Spleen (tissue), 11 donors: Measurements from ENCODE around the gene OVOL3. TPM values are rescaled to one million over a fixed set of nuclear protein-coding genes. Genes with fewer than 3 reads are reported as not detected.
A peak's percentile ranks its signal among the peaks of the same experiment; 100 is the strongest.

Experiments
- DNase-seq: peaks from one replicate; pipeline ENCODE4 v3.0.0-alpha.2; 2020
- H3K27ac ChIP-seq, 8 donors: fragments of 200-600 bp; sonication (generic) in 7 of 8; 1 replicate in 4 of 8; 2 replicates in 4 of 8; pipeline versions ENCODE4 v1.5.0 to v1.8.0; 2016 to 2021; ENCODE audit warnings: inconsistent platforms in 4 of 8, mild to moderate bottlenecking in 4 of 8, moderate library complexity in 1 of 8
- H3K27me3 ChIP-seq, 7 donors: fragments of 200-600 bp; sonication (generic) in 6 of 7; replicated peaks in 1 of 7; 1 replicate in 4 of 7; 2 replicates in 3 of 7; pipeline versions ENCODE4 v1.5.0 to v1.8.0; 2016 to 2021; ENCODE audit warnings: inconsistent platforms in 3 of 7, mild to moderate bottlenecking in 1 of 7
- H3K36me3 ChIP-seq, 6 donors: fragments of 200-600 bp; sonication (generic) in 5 of 6; 1 replicate in 4 of 6; 2 replicates in 2 of 6; pipeline versions ENCODE4 v1.5.0 to v1.8.0; 2016 to 2021; ENCODE audit warnings: inconsistent platforms in 2 of 6
- H3K4me1 ChIP-seq, 6 donors: fragments of 200-600 bp; sonication (generic) in 5 of 6; 1 replicate in 3 of 6; 2 replicates in 3 of 6; pipeline versions ENCODE4 v1.5.0 to v1.8.0; 2016 to 2021; ENCODE audit warnings: inconsistent platforms in 3 of 6
- H3K4me3 ChIP-seq, 8 donors: fragments of 200-600 bp; sonication (generic) in 7 of 8; 1 replicate in 4 of 8; 2 replicates in 4 of 8; pipeline versions ENCODE4 v1.5.0 to v1.8.0; 2016 to 2021; ENCODE audit warnings: inconsistent platforms in 4 of 8, mild to moderate bottlenecking in 4 of 8, moderate library complexity in 2 of 8
- H3K9me3 ChIP-seq, 8 donors: fragments of 200-600 bp; sonication (generic) in 7 of 8; 1 replicate in 4 of 8; 2 replicates in 4 of 8; pipeline versions ENCODE4 v1.5.0 to v1.8.0; 2016 to 2021; ENCODE audit warnings: inconsistent platforms in 4 of 8
- CTCF ChIP-seq, 11 experiments: fragments of 200-600 bp in 7 of 11; fragments of 450-650 bp in 4 of 11; sonication (generic) in 4 of 11; IDR thresholded peaks in 8 of 11; conservative IDR thresholded peaks in 3 of 11; 1 replicate in 7 of 11; 2 replicates in 4 of 11; pipeline versions ENCODE4 v1.4.0 to v1.8.0; 2016 to 2021; ENCODE audit warnings: antibody characterized with exemption in 11 of 11, inconsistent platforms in 4 of 11, mild to moderate bottlenecking in 1 of 11
- POLR2A ChIP-seq, 3 donors: fragments of 450-650 bp; IDR thresholded peaks; one replicate each; pipeline ENCODE4 v1.5.1; 2017; ENCODE audit warnings: antibody characterized with exemption in 3 of 3, mild to moderate bottlenecking in 1 of 3
- POLR2AphosphoS5 ChIP-seq, 3 donors: sonication (generic); formaldehyde crosslinking; IDR thresholded peaks; one replicate each; pipeline ENCODE4 v1.5.1; 2017; ENCODE audit warnings: antibody characterized with exemption in 3 of 3
- WGBS, 5 donors: extraction: QIAGEN DNeasy Blood & Tissue Kit in 3 of 5; methylation state at CpG; one replicate each; pipeline versions ENCODE4 v1.1.5 to v1.1.7; 2013 to 2018; 5-methylcytosine and 5-hydroxymethylcytosine counted together
- intact Hi-C: fragments of 100-400 bp; cut with DNase I; formaldehyde crosslinking; loops from one replicate; pipeline ENCODE4 v1.15.0; 2023; ENCODE audit warnings: low total_unique reads
- polyA plus RNA-seq, 3 donors: library from polyadenylated mRNA; stranded (reverse); fragments of 200-250 nt; gene quantifications; one replicate each; pipeline ENCODE4 v1.2.1, GENCODE V29; 2013
- total RNA-seq, 7 donors: library from RNA; depleted of rRNA in 3 of 7; stranded (reverse); fragments of >200 nt in 3 of 7; fragmentation: NEBNext Ultra II Directional in 4 of 7; extraction: Animal tissue kit (Norgen Biotek cat#: 25700) in 4 of 7; gene quantifications; one replicate each; pipeline versions ENCODE4 v1.1.0 to v1.2.1, GENCODE V29; 2016 to 2021
- donor health status: healthy with polysubstance abuse.
- donor health status: DM: no; HTN: no; CAD: no; lungs with moderate emphysema.
- donor health status: DM: no; HTN: no; CAD: no.
- donor health status: Bipolar disorder and iron deficiency.
- donor health status: healthy.
- donor health status: DM: no; HTN: no; CAD: no.
- donor health status: DM: yes; HTN: yes; CAD: no.

OVOL3 gene
- total and polyA plus RNA-seq, 10 donors, result 0.11 to 0.22 (median 0.19) TPM; not detected in 7

DNA sequence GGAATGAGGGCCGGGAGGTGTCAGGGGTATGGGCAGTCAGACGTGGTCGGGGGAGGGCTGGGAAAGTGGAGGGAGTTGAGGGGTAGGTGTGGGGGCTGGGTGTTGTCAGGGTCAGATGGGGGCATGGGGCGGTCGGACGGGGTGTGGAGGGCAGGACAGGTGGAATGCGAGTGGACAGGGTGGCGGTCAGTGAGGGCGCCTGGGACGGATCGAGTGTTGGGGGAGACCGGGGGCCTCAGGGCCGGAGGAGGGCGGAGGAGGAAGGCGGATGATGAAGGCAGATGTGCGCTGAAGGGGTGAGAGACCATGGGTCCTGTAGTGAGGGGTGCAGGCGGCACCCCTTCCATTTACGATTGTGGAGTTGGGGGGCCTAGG, 10.0 kb downstream of the OVOL3 start:
- WGBS, 5 donors, result 91 to 97% (median 96%) methylated on average over 15 to 18 of the region's 18 CpGs
- intact Hi-C loops, result no loop called here
- no peaks in the 10 kb centered on the region for H3K27me3 ChIP-seq
- no peak overlapping the region for H3K27ac ChIP-seq
- H3K4me3 ChIP-seq, result no peak overlapping the region
- peaks cover 0 to 97% (median 69%) of the 10 kb centered on the region in 6 donors for H3K36me3 ChIP-seq
- TF ChIP-seq POLR2A (IDR thresholded peaks at IDR 0.05), result no peak
- TF ChIP-seq CTCF (IDR thresholded peaks at IDR 0.05 in 8 of 11, conservative IDR thresholded peaks at IDR 0.05 in 3 of 11), result no peak
- peaks cover 5 to 29% (median 18%) of the 10 kb centered on the region in 6 donors for H3K4me1 ChIP-seq
- no peak for DNase-seq
- H3K9me3 ChIP-seq, result no peaks in the 10 kb centered on the region

GRCh38 chr19:36121486-36122124, 10.7 kb downstream of the OVOL3 start:
- Histone ChIP-seq H3K27ac (no peak overlapping the region), H3K9me3 (no peaks in the 10 kb centered on the region), H3K4me3 (no peak overlapping the region), H3K36me3 (peaks cover 0 to 98% (median 69%) of the 10 kb centered on the region in 6 donors), H3K4me1 (peaks cover 0 to 23% (median 12%) of the 10 kb centered on the region in 6 donors), H3K27me3 (no peaks in the 10 kb centered on the region)
- 81 to 87% (median 86%) methylated on average over 38 to 49 of the region's 49 CpGs for WGBS, 5 donors
- intact Hi-C loops, result no loop called here
- DNase-seq, result no peak
- TF ChIP-seq POLR2AphosphoS5 (IDR thresholded peaks at IDR 0.05) (peak in 2 of 3 donors; percentile 27 to 46), CTCF (IDR thresholded peaks at IDR 0.05 in 8 of 11, conservative IDR thresholded peaks at IDR 0.05 in 3 of 11) (no peak), POLR2A (IDR thresholded peaks at IDR 0.05) (no peak)

- TF ChIP-seq CTCF (IDR thresholded peaks at IDR 0.05 in 8 of 11, conservative IDR thresholded peaks at IDR 0.05 in 3 of 11), result no peak
- no peak for TF ChIP-seq POLR2A (IDR thresholded peaks at IDR 0.05)
- no peak for TF ChIP-seq POLR2AphosphoS5 (IDR thresholded peaks at IDR 0.05)
- no peaks in the 10 kb centered on the region for H3K9me3 ChIP-seq
- no peak overlapping the region for H3K27ac ChIP-seq
- peaks cover 0 to 58% (median 47%) of the 10 kb centered on the region in 6 donors for H3K36me3 ChIP-seq
- intact Hi-C loops, result loop anchor here (5.0 kb wide), 1 partner anchor 47 kb away; no protein-coding TSS in a partner anchor
- DNase-seq, result no peak
- H3K4me1 ChIP-seq, result peaks cover 4 to 37% (median 21%) of the 10 kb centered on the region in 6 donors
- no peak overlapping the region for H3K4me3 ChIP-seq
- H3K27me3 ChIP-seq, result no peaks in the 10 kb centered on the region
- 67 to 83% (median 72%) methylated on average over 9 of the region's 9 CpGs for WGBS, 5 donors
Observed at GRCh38 chr19:36125557-36125956, 14.6 kb downstream of the OVOL3 start.

DNA sequence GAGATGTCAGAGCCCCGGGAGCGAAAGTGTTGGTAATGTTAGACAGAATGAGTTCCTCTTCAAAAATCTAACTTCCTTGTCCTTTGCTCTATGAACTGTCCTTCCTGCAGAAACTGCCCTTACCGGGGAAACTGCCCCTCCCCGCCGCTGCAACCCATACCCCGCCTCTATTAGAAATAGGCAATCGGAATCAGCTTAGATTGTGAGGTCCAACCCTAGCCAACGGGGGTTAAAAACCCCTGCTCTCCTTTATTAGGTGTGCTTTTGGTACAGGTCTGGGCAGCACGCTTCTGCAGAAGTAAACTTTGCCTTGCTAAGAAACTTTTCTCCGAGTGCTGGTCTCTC, 17.4 kb downstream of the OVOL3 start:
- intact Hi-C loops, result loop anchor here (5.0 kb wide), 1 partner anchor 44 kb away; no protein-coding TSS in a partner anchor
- TF ChIP-seq POLR2AphosphoS5 (IDR thresholded peaks at IDR 0.05) (no peak), POLR2A (IDR thresholded peaks at IDR 0.05) (no peak), CTCF (IDR thresholded peaks at IDR 0.05 in 8 of 11, conservative IDR thresholded peaks at IDR 0.05 in 3 of 11) (no peak)

More for the DNA sequence above, 17.4 kb downstream of the OVOL3 start:
- 13 to 18% (median 14%) methylated on average over 10 of the region's 10 CpGs for WGBS, 5 donors
- Histone ChIP-seq H3K9me3 (no peaks in the 10 kb centered on the region), H3K27me3 (no peaks in the 10 kb centered on the region), H3K4me1 (peaks cover 4 to 61% (median 42%) of the 10 kb centered on the region in 6 donors), H3K27ac (peak overlapping the region; percentile 88 to 97 (median 94)), H3K36me3 (peaks cover 0 to 30% (median 25%) of the 10 kb centered on the region in 6 donors), H3K4me3 (peak overlapping the region; percentile 40 to 77 (median 47))
- DNase-seq, result peak; percentile 83
